ENCODE results near the gene BMP8B.
"Not testable (repeated sequence)": the region's sequence is repeated elsewhere in the genome, so short reads cannot be mapped to it uniquely, and the experiment has no call there.

DNA sequence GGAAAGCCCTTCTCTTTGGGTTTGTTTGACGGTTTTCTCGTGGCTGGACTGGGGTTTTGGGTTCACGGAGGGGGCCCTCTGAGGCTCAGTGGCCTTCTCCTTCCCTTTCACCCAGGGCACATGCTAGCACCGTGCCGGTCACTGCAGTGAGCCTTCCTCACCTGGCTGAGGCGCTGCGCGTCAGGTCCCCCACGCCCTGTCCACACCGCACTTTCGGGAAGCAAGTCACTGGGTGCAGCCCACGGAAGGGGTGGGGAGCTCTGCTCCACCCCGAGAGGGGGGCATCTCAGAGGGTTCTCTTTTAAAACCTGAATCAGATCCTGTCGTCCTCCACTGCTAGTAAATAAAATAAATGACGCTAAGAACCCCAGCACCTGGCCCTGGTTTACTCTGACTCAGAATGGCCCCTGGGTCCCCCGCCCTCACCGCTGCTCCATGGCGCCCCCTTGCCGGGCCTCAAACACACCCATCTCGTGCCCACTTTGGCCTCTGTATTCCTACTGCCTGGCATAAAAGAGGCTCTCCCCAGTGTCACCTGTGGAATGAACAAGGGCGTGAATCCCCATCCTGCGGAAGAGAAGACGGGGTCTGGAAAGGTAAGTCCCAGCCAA lies 15.2 kb downstream of the BMP8B start:
- not testable (repeated sequence) for TF ChIP-seq CTCF, POLR2A (IDR thresholded peaks at IDR 0.05)
